Measurements from ENCODE around the gene GPR171.

DNA sequence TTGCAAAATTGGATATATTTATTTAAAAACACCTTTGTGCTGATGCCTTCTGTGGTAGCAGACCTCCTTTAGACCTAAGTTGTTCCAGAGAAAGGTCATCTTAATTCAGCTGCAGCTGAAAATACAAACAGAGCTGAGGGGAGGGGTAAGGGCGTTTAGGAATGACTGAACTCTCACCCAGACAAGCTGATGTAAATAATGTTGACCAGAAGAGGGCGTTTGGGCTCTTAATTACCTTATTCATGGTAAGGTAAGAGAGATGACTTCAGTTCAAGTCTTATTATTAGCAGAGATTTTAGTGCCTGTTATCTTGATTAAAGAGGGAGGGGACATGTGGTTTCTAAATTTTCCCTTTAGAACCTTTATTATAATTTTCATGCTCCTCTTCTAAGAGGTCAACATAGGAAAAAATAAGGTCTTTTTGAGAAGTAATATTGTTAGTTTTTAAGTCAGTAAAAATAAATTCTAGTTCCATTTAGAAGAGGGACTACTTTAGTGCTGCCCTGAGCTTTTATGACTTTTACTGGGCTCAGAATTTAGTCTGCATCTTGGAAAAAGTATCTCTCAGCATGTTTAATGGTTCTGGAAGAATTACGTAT is 46.3 kb downstream of the GPR171 start:
- TF ChIP-seq, protein P1, sequence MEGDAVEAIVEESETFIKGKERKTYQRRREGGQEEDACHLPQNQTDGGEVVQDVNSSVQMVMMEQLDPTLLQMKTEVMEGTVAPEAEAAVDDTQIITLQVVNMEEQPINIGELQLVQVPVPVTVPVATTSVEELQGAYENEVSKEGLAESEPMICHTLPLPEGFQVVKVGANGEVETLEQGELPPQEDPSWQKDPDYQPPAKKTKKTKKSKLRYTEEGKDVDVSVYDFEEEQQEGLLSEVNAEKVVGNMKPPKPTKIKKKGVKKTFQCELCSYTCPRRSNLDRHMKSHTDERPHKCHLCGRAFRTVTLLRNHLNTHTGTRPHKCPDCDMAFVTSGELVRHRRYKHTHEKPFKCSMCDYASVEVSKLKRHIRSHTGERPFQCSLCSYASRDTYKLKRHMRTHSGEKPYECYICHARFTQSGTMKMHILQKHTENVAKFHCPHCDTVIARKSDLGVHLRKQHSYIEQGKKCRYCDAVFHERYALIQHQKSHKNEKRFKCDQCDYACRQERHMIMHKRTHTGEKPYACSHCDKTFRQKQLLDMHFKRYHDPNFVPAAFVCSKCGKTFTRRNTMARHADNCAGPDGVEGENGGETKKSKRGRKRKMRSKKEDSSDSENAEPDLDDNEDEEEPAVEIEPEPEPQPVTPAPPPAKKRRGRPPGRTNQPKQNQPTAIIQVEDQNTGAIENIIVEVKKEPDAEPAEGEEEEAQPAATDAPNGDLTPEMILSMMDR (IDR thresholded peaks at IDR 0.05) = peak in 1 of 4 experiments; percentile 21
- TF ChIP-seq POLR2AphosphoS5 (IDR thresholded peaks at IDR 0.05) (no peak), POLR2A (IDR thresholded peaks at IDR 0.05) (no peak)

All from sigmoid colon (tissue), 4 donors.